Epithelial cell of umbilical artery (primary cell): ENCODE results near the gene C6orf163. TPM values are rescaled to one million over a fixed set of nuclear protein-coding genes. Genes with fewer than 3 reads are reported as not detected.

Experiments used
- total RNA-seq: library from RNA; depleted of rRNA; stranded (reverse); fragments of >200 nt; gene quantifications from 2 replicates; pipeline ENCODE4 v1.2.3, GENCODE V29; 2014

C6orf163 gene
- 0.32 and 0.46 TPM in 2 replicates for total RNA-seq

GRCh38 chr6:87344731-87345130 lies at the start of gene C6orf163:
Gene C6orf163 (plus strand): TSS chr6:87344813. CDS start chr6:87345100, 287 bp downstream.

DNA sequence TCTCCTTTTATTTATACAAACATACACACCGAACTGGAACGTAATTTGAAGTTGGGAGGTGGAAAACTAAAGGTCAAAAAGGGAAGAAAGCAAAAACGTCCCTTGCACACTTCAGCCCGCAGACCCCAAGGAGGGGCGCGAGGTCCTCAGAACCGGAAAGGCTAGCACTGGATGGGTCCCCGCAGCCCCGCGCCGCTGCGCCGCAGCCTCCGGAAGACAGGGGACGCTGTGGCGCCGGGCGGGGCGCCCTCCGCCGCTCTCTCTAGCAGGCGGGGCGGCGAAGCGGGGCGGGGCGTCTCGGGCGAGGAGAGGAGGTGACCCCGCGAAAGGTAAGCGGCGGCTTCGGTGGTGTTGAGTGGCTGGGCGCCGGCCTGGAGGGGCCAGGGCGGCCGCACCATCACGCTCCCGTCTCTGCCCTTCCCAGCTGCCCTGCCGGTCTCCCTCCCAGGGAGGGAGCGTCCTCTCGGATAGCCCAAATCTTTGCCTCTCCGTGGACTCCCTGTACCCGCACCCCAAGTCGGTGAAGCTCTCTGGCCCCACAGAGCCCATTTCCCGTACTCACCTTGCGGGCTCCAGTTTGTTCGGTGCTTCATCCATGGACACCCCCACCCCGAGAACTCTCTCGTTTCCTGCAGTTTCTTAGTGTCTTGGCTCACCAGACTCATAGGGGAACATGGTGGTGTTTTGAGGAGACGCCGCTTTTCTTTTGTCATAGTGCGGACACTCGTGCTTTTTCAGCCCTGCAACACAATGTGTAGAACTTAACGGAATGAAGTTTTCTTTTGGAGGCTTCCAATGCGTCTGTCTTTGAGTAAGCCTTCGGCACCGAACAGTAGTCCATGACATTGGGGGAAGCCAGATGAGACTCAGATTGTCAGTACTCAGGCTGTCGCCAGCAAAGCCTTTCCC lies 22.1 kb upstream of the C6orf163 start, which contains the start of gene SMIM8:
SMIM8 (plus strand) TSS at position 285 of the 909 bp plus-strand sequence. CDS start 14,444 bp downstream, outside the sequence.

DNA sequence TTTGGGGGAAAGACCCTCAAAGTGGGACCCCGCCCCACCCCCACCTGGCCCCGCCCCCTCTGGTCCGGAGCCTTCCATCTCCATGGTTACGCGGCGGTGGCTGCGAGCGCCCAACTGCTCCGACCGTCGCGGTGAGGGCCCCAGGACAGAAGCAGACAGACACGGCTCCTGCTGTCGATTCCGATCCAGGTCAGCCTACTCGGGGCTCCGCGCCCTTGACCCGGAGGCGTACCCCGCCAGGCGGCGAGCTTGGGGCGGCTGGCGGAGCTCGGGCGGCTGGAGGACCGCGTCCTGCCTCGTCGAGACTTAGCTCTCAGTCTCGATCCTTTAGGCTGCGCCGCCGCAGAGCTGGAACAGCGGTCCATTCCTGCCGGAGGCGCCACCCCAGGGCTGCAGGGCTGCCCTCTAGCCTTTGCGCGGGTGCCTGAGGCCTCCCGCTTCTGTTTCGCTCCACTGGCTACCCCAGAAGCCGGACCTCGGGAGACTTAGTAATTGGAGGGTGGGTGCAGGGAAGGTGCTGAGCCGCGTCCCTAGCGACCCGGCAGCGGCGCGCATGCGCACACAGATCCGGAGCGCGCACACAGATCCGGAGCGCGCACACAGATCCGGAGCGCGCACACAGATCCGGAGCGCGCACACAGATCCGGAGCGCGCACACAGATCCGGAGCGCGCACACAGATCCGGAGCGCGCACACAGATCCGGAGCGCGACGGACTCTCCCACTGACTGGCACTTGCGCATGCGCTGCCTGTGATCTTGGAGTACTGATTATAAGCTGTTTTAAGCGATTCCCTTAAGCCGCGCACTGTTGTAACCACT lies 63.5 kb downstream of the C6orf163 start, which contains the start of gene CFAP206:
CFAP206 (plus strand) TSS at position 72 of the 820 bp plus-strand sequence. CDS start 1,868 bp downstream, outside the sequence.

Other genes with a start within 250 kb of the C6orf163 start
- gene CGA, start 249.7 kb upstream of the C6orf163 start, total RNA-seq, result not detected in 2 replicates
- 18.8 and 30.9 TPM in 2 replicates for gene ZNF292, start 189.2 kb upstream of the C6orf163 start, total RNA-seq
- 5.5 TPM in 2 replicates for gene SMIM8, start 22.2 kb upstream of the C6orf163 start, total RNA-seq
- gene GJB7, start 15.5 kb upstream of the C6orf163 start, total RNA-seq, result not detected in 2 replicates
- gene CFAP206, start 63.2 kb downstream of the C6orf163 start, total RNA-seq, result 0.30 and 0.65 TPM in 2 replicates
- 19.8 and 35.0 TPM in 2 replicates for gene SLC35A1, start 128.2 kb downstream of the C6orf163 start, total RNA-seq
- 31.5 and 33.4 TPM in 2 replicates for gene RARS2, start 245.2 kb downstream of the C6orf163 start, total RNA-seq
- 16.2 and 19.3 TPM in 2 replicates for gene ORC3, start 245.3 kb downstream of the C6orf163 start, total RNA-seq